Kidney (tissue), 14 donors: Measurements from ENCODE around the gene THBS2. TPM values are rescaled to one million over a fixed set of nuclear protein-coding genes. Genes with fewer than 3 reads are reported as not detected.
"Not testable (repeated sequence)": the region's sequence is repeated elsewhere in the genome, so short reads cannot be mapped to it uniquely, and the experiment has no call there.

ENCODE experiments used
- DNase-seq, 5 donors: peaks; one replicate each; pipeline ENCODE4 v3.0.0-alpha.2; 2013 to 2020
- FAIRE-seq: peaks from 2 replicates; lab custom pipeline; 2012; peaks lifted over from hg19 to GRCh38; lab: Jason Lieb, UNC
- H3K27ac ChIP-seq, 2 donors: one replicate each; pipeline ENCODE4 v1.7.0; 2013; ENCODE audit warnings: low read depth in 2 of 2, low read length in 2 of 2, inconsistent platforms in 1 of 2
- H3K27me3 ChIP-seq: one replicate; pipeline ENCODE4 v1.7.1; 2013; ENCODE audit warnings: low read length, inconsistent platforms; ENCODE audit not compliant: control insufficient read depth, insufficient read depth
- H3K36me3 ChIP-seq, 3 donors: one replicate each; pipeline versions ENCODE4 v1.7.0 to v1.7.1; 2013; ENCODE audit warnings: low read length in 3 of 3, control low read depth in 1 of 3, inconsistent platforms in 1 of 3; ENCODE audit not compliant: insufficient read depth in 3 of 3, control insufficient read depth in 2 of 3
- H3K4me1 ChIP-seq, 3 donors: one replicate each; pipeline versions ENCODE4 v1.7.0 to v1.7.1; 2013; ENCODE audit warnings: low read length in 3 of 3, inconsistent platforms in 1 of 3, low read depth in 1 of 3; ENCODE audit not compliant: control insufficient read depth in 2 of 3, insufficient read depth in 2 of 3
- H3K4me3 ChIP-seq, 3 donors: one replicate each; pipeline versions ENCODE4 v1.7.0 to v1.8.1; 2013; ENCODE audit warnings: low read length in 3 of 3, control low read depth in 1 of 3, inconsistent platforms in 1 of 3
- H3K9ac ChIP-seq, 3 donors: one replicate each; pipeline versions ENCODE4 v1.7.0 to v1.7.1; 2013; ENCODE audit warnings: low read length in 3 of 3, control low read depth in 1 of 3, inconsistent platforms in 1 of 3
- H3K9me3 ChIP-seq, 3 donors: one replicate each; pipeline versions ENCODE4 v1.7.0 to v1.7.1; 2013; ENCODE audit warnings: low read length in 3 of 3, control low read depth in 1 of 3, inconsistent platforms in 1 of 3; ENCODE audit not compliant: control insufficient read depth in 2 of 3, insufficient read depth in 1 of 3
- intact Hi-C: fragments of 100-400 bp; cut with DNase I; formaldehyde crosslinking; loops from one replicate; pipeline ENCODE4 v1.11.1; 2022
- polyA plus RNA-seq: library from polyadenylated mRNA; stranded (reverse); fragments of 350-450 nt; fragmentation: Illumina TruSeq; extraction: RNeasy Lipid Tissue Mini Kit (QIAGEN cat#74804); gene quantifications from one replicate; pipeline ENCODE4 v1.2.3, GENCODE V29; 2014; ENCODE audit warnings: low read depth, low replicate concordance; ENCODE audit not compliant: insufficient read depth
- total RNA-seq: library from RNA; stranded (reverse); fragmentation: NEBNext Ultra II Directional; extraction: Animal tissue kit (Norgen Biotek cat#: 25700); gene quantifications from one replicate; pipeline ENCODE4 v1.2.1, GENCODE V29; 2021
- TF ChIP-seq, protein P1 (sequence below): IDR thresholded peaks from 3 replicates; pipeline ENCODE4 v1.5.1; 2012; ENCODE audit warnings: mild to moderate bottlenecking, moderate library complexity, borderline replicate concordance; ENCODE audit not compliant: insufficient read depth; ENCODE audit errors: extremely low read depth
- donor health status: control.
- donor health status: control.
- donor health status: control.
- donor health status: control.
- donor health status: control.
- donor health status: DM: yes; HTN: yes; CAD: no.
- donor health status: Normal renal cell carcinoma (clear cell type).

THBS2 gene
- total and polyA plus RNA-seq, 2 donors from 2014 or later = 2.7 to 33.4 TPM

DNA sequence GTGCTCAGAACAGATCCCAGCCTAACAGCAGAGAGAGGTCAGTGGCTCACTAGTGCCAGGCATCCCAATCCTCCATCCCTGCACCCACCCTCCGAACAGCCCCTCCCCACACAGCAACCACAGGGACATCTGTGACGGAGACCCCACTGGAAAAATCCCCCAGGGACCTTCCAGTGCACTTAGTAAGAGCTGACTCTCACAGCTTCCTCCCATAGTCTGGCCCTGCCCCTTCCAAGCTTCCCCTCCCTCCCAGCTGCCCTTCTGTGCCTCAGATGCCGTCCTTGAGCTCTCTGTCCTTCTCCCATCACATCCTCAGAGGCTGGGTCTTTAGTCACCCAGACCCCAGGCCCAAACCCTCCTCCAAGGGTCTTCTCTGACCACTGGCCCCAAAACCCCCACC, 9.7 kb upstream of the THBS2 start:
- H3K27ac ChIP-seq = no peak overlapping the region
- intact Hi-C loops = no loop called here
- TF ChIP-seq, protein P1, sequence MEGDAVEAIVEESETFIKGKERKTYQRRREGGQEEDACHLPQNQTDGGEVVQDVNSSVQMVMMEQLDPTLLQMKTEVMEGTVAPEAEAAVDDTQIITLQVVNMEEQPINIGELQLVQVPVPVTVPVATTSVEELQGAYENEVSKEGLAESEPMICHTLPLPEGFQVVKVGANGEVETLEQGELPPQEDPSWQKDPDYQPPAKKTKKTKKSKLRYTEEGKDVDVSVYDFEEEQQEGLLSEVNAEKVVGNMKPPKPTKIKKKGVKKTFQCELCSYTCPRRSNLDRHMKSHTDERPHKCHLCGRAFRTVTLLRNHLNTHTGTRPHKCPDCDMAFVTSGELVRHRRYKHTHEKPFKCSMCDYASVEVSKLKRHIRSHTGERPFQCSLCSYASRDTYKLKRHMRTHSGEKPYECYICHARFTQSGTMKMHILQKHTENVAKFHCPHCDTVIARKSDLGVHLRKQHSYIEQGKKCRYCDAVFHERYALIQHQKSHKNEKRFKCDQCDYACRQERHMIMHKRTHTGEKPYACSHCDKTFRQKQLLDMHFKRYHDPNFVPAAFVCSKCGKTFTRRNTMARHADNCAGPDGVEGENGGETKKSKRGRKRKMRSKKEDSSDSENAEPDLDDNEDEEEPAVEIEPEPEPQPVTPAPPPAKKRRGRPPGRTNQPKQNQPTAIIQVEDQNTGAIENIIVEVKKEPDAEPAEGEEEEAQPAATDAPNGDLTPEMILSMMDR = no peak
- no peak overlapping the region for H3K4me3 ChIP-seq
- H3K9me3 ChIP-seq = no peaks in the 10 kb centered on the region
- no peak for DNase-seq
- H3K36me3 ChIP-seq = no peaks in the 10 kb centered on the region
- no peaks in the 10 kb centered on the region for H3K27me3 ChIP-seq
- H3K9ac ChIP-seq = no peak overlapping the region
- H3K4me1 ChIP-seq = peaks cover 0 to 4% (median 0%) of the 10 kb centered on the region in 3 donors
- no peak for FAIRE-seq

- H3K4me1 ChIP-seq, intact Hi-C loops, H3K4me3 ChIP-seq, H3K9me3 ChIP-seq, H3K27me3 ChIP-seq, DNase-seq, H3K36me3 ChIP-seq, H3K9ac ChIP-seq, FAIRE-seq, H3K27ac ChIP-seq: not testable (repeated sequence)
Observed at GRCh38 chr6:169262602-169263001, 9.0 kb upstream of the THBS2 start.

GRCh38 chr6:169256518-169256917, 2.9 kb upstream of the THBS2 start:
- TF ChIP-seq, protein P1 = no peak
- Histone ChIP-seq H3K27ac (no peak overlapping the region), H3K36me3 (no peaks in the 10 kb centered on the region), H3K9me3 (no peaks in the 10 kb centered on the region), H3K4me3 (no peak overlapping the region), H3K9ac (no peak overlapping the region), H3K27me3 (peaks cover 25% of the 10 kb centered on the region), H3K4me1 (peaks cover 0 to 13% (median 5%) of the 10 kb centered on the region in 3 donors)
- DNase-seq = no peak
- no peak for FAIRE-seq
- intact Hi-C loops = no loop called here

DNA sequence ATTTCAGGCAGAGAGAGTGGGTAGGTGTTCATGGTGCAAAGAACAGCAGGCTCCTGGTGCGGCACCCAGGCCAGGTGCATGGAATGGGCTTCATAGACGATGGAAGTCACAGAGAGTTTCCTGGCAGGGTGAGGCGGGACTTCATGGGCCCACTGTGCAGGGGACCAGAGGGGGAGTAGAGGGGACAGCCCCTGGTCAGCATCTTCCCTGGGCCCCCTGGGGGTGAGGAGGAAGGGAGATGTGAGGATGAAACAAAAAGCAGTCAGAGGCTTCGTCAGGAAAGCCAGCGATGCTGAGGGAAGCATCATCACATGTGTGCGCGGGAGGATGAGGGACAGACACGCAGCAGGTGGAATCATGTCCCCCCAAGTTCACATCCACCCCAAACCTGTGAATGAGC, 2.4 kb upstream of the THBS2 start:
- no peaks in the 10 kb centered on the region for H3K36me3 ChIP-seq
- no peak overlapping the region for H3K9ac ChIP-seq
- no peaks in the 10 kb centered on the region for H3K9me3 ChIP-seq
- intact Hi-C loops = no loop called here
- H3K27ac ChIP-seq = no peak overlapping the region
- peaks cover 0 to 13% (median 5%) of the 10 kb centered on the region in 3 donors for H3K4me1 ChIP-seq
- peaks cover 25% of the 10 kb centered on the region for H3K27me3 ChIP-seq
- DNase-seq (no peak), FAIRE-seq (no peak)
- no peak overlapping the region for H3K4me3 ChIP-seq
- TF ChIP-seq, protein P1 = no peak
